HG03159 (cell line): ENCODE measurements around the gene TANC1.
A peak's percentile ranks its signal among the peaks of the same experiment; 100 is the strongest.

Source experiments
- ATAC-seq: cut with Tn5 transposase; IDR thresholded peaks from one replicate; pipeline ENCODE4 v1.9.1; 2021; ENCODE audit warnings: mild to moderate bottlenecking, moderate library complexity; ENCODE audit not compliant: unreplicated experiment

Gene TANC1

GRCh38 chr2:158960193-158960592, 8.2 kb upstream of the TANC1 start:
- ATAC-seq, result no peak

GRCh38 chr2:158962074-158962473, 6.4 kb upstream of the TANC1 start:
- no peak for ATAC-seq

- ATAC-seq, result no peak
These were observed 5.4 kb upstream of the TANC1 start for GRCh38 chr2:158963071-158963470.

GRCh38 chr2:158965107-158965506, 3.3 kb upstream of the TANC1 start:
- ATAC-seq, result no peak

GRCh38 chr2:158965641-158966040, 2.8 kb upstream of the TANC1 start:
- ATAC-seq, result no peak

GRCh38 chr2:158966312-158966711, 2.1 kb upstream of the TANC1 start:
- no peak for ATAC-seq

- no peak for ATAC-seq
These were observed 1.2 kb upstream of the TANC1 start for GRCh38 chr2:158967114-158967730.

- no peak for ATAC-seq
These were observed 577 bp upstream of the TANC1 start for GRCh38 chr2:158967731-158968395.

- peak; percentile 9 for ATAC-seq
These were observed 798 bp downstream of the TANC1 start for GRCh38 chr2:158969162-158969714.

- no peak for ATAC-seq
These were observed 1.3 kb downstream of the TANC1 start for GRCh38 chr2:158969715-158970240.

GRCh38 chr2:158970241-158970751, 1.9 kb downstream of the TANC1 start:
- no peak for ATAC-seq

GRCh38 chr2:158973116-158973956, 4.9 kb downstream of the TANC1 start:
- ATAC-seq, result no peak

GRCh38 chr2:158975271-158975921, 7.0 kb downstream of the TANC1 start:
- ATAC-seq, result no peak

GRCh38 chr2:158979772-158980171, 11.3 kb downstream of the TANC1 start:
- no peak for ATAC-seq

GRCh38 chr2:158984604-158985135, 16.2 kb downstream of the TANC1 start:
- no peak for ATAC-seq

GRCh38 chr2:158988501-158988900, 20.1 kb downstream of the TANC1 start:
- no peak for ATAC-seq

- ATAC-seq, result no peak
These were observed 20.7 kb downstream of the TANC1 start for GRCh38 chr2:158989165-158989564.

- no peak for ATAC-seq
These were observed 22.2 kb downstream of the TANC1 start for GRCh38 chr2:158990397-158991214.

- no peak for ATAC-seq
These were observed 24.6 kb downstream of the TANC1 start for GRCh38 chr2:158993030-158993429.
